ENCODE measurements around the gene IDI1.

Gene IDI1

DNA sequence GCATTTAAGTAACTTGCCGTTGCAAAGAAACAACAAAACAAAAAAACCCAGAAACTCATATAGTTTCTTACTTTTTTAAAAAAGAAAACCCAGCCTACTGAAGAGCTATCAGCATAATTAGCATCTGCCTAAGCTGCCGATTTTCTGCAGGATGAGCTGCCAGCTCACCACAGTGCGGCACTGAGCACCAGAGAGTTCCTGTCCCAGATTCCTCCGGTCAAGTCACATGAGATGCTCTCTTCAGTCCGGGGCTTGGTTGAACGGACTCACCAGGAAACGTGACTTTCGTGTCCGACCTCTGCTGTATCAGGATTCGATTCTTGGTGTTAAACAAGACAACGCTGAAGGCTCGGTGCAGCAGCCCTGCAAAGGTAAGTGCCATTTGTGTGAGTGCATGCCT, 26.5 kb downstream of the IDI1 start:
- no peak for ATAC-seq
- TF ChIP-seq BACH2 (CRISPR knock-in tag; IDR thresholded peaks at IDR 0.05; ENCODE audit: borderline replicate concordance), result no peak
- TF ChIP-seq GLIS3 (CRISPR knock-in tag; IDR thresholded peaks at IDR 0.05), result no peak
- no peak for TF ChIP-seq ZFP30 (CRISPR knock-in tag; IDR thresholded peaks at IDR 0.05)
- TF ChIP-seq, protein P1, sequence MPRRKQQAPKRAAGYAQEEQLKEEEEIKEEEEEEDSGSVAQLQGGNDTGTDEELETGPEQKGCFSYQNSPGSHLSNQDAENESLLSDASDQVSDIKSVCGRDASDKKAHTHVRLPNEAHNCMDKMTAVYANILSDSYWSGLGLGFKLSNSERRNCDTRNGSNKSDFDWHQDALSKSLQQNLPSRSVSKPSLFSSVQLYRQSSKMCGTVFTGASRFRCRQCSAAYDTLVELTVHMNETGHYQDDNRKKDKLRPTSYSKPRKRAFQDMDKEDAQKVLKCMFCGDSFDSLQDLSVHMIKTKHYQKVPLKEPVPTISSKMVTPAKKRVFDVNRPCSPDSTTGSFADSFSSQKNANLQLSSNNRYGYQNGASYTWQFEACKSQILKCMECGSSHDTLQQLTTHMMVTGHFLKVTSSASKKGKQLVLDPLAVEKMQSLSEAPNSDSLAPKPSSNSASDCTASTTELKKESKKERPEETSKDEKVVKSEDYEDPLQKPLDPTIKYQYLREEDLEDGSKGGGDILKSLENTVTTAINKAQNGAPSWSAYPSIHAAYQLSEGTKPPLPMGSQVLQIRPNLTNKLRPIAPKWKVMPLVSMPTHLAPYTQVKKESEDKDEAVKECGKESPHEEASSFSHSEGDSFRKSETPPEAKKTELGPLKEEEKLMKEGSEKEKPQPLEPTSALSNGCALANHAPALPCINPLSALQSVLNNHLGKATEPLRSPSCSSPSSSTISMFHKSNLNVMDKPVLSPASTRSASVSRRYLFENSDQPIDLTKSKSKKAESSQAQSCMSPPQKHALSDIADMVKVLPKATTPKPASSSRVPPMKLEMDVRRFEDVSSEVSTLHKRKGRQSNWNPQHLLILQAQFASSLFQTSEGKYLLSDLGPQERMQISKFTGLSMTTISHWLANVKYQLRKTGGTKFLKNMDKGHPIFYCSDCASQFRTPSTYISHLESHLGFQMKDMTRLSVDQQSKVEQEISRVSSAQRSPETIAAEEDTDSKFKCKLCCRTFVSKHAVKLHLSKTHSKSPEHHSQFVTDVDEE (CRISPR knock-in tag; IDR thresholded peaks at IDR 0.05), result no peak
- TF ChIP-seq ESRRG (CRISPR knock-in tag; IDR thresholded peaks at IDR 0.05), result no peak
- TF ChIP-seq, protein P2, sequence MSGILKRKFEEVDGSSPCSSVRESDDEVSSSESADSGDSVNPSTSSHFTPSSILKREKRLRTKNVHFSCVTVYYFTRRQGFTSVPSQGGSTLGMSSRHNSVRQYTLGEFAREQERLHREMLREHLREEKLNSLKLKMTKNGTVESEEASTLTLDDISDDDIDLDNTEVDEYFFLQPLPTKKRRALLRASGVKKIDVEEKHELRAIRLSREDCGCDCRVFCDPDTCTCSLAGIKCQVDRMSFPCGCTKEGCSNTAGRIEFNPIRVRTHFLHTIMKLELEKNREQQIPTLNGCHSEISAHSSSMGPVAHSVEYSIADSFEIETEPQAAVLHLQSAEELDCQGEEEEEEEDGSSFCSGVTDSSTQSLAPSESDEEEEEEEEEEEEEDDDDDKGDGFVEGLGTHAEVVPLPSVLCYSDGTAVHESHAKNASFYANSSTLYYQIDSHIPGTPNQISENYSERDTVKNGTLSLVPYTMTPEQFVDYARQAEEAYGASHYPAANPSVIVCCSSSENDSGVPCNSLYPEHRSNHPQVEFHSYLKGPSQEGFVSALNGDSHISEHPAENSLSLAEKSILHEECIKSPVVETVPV (CRISPR knock-in tag; IDR thresholded peaks at IDR 0.05), result no peak
- no peak for TF ChIP-seq ZC3H10 (CRISPR knock-in tag; IDR thresholded peaks at IDR 0.05)
- TF ChIP-seq ISL1 (CRISPR knock-in tag; IDR thresholded peaks at IDR 0.05), result no peak
- TF ChIP-seq TCF4 (CRISPR knock-in tag; IDR thresholded peaks at IDR 0.05; ENCODE audit: borderline replicate concordance), result no peak
- TF ChIP-seq CSDC2 (CRISPR knock-in tag; IDR thresholded peaks at IDR 0.05), result no peak
- no peak for TF ChIP-seq PPARA (CRISPR knock-in tag; IDR thresholded peaks at IDR 0.05; ENCODE audit: borderline replicate concordance)

DNA sequence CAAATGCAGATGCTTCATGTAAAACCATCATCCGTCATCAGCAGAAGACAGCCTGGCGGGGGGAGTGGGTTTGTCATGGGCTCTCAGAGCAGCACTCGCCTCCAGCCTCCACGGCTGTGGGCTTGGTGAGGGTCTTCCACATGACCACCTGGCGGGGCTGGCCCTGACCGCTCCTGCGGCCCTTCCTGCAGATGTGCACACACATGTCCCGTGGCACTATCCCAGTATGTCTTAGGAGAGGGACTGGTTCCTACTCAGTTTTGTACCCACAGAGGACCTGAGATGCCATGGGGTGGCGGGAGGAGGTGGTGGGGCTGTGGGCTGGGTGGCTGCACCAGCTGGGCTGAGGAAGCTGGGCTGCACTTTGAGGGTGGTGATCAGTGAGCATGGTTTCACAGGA, 28.0 kb downstream of the IDI1 start:
- TF ChIP-seq ZFP3 (CRISPR knock-in tag; IDR thresholded peaks at IDR 0.05) (no peak), PPARA (CRISPR knock-in tag; IDR thresholded peaks at IDR 0.05; ENCODE audit: borderline replicate concordance) (no peak), BACH2 (CRISPR knock-in tag; IDR thresholded peaks at IDR 0.05; ENCODE audit: borderline replicate concordance) (no peak), ZFP30 (CRISPR knock-in tag; IDR thresholded peaks at IDR 0.05) (no peak), ZNF565 (CRISPR knock-in tag; conservative IDR thresholded peaks at IDR 0.05; ENCODE audit: low read depth) (no peak), OSR1 (CRISPR knock-in tag; IDR thresholded peaks at IDR 0.05) (no peak), ZC3H10 (CRISPR knock-in tag; IDR thresholded peaks at IDR 0.05) (no peak), CSDC2 (CRISPR knock-in tag; IDR thresholded peaks at IDR 0.05) (no peak), GLIS3 (CRISPR knock-in tag; IDR thresholded peaks at IDR 0.05) (no peak), ZNF8 (CRISPR knock-in tag; IDR thresholded peaks at IDR 0.05) (no peak), ESRRG (CRISPR knock-in tag; IDR thresholded peaks at IDR 0.05) (no peak), RARB (CRISPR knock-in tag; IDR thresholded peaks at IDR 0.05) (no peak), ARNTL (CRISPR knock-in tag; IDR thresholded peaks at IDR 0.05; ENCODE audit: borderline replicate concordance, low read depth) (no peak), SNAI2 (CRISPR knock-in tag; IDR thresholded peaks at IDR 0.05) (no peak), ZNF70 (CRISPR knock-in tag; IDR thresholded peaks at IDR 0.05) (no peak), TOX (CRISPR knock-in tag; IDR thresholded peaks at IDR 0.05; ENCODE audit: borderline replicate concordance) (no peak)
- TF ChIP-seq, protein P1 (CRISPR knock-in tag; IDR thresholded peaks at IDR 0.05), result no peak
- TF ChIP-seq, protein P3, sequence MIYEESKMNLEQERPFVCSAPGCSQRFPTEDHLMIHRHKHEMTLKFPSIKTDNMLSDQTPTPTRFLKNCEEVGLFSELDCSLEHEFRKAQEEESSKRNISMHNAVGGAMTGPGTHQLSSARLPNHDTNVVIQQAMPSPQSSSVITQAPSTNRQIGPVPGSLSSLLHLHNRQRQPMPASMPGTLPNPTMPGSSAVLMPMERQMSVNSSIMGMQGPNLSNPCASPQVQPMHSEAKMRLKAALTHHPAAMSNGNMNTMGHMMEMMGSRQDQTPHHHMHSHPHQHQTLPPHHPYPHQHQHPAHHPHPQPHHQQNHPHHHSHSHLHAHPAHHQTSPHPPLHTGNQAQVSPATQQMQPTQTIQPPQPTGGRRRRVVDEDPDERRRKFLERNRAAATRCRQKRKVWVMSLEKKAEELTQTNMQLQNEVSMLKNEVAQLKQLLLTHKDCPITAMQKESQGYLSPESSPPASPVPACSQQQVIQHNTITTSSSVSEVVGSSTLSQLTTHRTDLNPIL (CRISPR knock-in tag; IDR thresholded peaks at IDR 0.05; ENCODE audit: low read depth), result no peak
- TF ChIP-seq, protein P4, sequence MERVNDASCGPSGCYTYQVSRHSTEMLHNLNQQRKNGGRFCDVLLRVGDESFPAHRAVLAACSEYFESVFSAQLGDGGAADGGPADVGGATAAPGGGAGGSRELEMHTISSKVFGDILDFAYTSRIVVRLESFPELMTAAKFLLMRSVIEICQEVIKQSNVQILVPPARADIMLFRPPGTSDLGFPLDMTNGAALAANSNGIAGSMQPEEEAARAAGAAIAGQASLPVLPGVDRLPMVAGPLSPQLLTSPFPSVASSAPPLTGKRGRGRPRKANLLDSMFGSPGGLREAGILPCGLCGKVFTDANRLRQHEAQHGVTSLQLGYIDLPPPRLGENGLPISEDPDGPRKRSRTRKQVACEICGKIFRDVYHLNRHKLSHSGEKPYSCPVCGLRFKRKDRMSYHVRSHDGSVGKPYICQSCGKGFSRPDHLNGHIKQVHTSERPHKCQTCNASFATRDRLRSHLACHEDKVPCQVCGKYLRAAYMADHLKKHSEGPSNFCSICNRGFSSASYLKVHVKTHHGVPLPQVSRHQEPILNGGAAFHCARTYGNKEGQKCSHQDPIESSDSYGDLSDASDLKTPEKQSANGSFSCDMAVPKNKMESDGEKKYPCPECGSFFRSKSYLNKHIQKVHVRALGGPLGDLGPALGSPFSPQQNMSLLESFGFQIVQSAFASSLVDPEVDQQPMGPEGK (CRISPR knock-in tag; IDR thresholded peaks at IDR 0.05; ENCODE audit: borderline replicate concordance), result no peak
- TF ChIP-seq, protein P2 (CRISPR knock-in tag; IDR thresholded peaks at IDR 0.05), result no peak
- ATAC-seq, result peak; percentile 19

Measured in SK-N-SH treated with all-trans-retinoic acid at 6 μM for 48 hours (cell line).